Spleen (tissue), 7 donors: ENCODE data around the gene ACSL5.

Source experiments
- POLR2AphosphoS5 ChIP-seq, 3 donors: sonication (generic); formaldehyde crosslinking; IDR thresholded peaks; one replicate each; pipeline ENCODE4 v1.5.1; 2017; ENCODE audit warnings: antibody characterized with exemption in 3 of 3
- TF ChIP-seq, protein P1 (sequence below), 11 experiments: fragments of 200-600 bp in 7 of 11; fragments of 450-650 bp in 4 of 11; sonication (generic) in 4 of 11; IDR thresholded peaks in 8 of 11; conservative IDR thresholded peaks in 3 of 11; 1 replicate in 7 of 11; 2 replicates in 4 of 11; pipeline versions ENCODE4 v1.4.0 to v1.8.0; 2016 to 2021; ENCODE audit warnings: antibody characterized with exemption in 11 of 11, inconsistent platforms in 4 of 11, mild to moderate bottlenecking in 1 of 11
- donor health status: DM: no; HTN: no; CAD: no; lungs with moderate emphysema.
- donor health status: DM: no; HTN: no; CAD: no.
- donor health status: DM: no; HTN: no; CAD: no.

DNA sequence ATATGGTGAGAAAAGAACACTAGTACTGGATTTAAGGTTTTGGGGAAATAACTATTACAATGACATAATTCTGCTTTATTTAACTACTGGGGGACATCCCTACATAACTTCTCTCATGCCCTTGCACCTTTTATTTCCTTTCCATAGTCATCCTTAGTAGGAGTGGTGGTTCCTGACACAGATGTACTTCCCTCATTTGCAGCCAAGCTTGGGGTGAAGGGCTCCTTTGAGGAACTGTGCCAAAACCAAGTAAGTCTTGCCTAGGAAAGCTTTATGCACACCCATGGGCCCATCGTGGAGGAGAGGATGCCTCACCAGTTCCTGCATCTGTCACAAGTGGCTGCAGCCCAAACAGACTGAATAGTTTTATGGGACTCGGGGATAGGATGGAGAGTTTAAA, 52.2 kb downstream of the ACSL5 start:
- TF ChIP-seq, protein P1, sequence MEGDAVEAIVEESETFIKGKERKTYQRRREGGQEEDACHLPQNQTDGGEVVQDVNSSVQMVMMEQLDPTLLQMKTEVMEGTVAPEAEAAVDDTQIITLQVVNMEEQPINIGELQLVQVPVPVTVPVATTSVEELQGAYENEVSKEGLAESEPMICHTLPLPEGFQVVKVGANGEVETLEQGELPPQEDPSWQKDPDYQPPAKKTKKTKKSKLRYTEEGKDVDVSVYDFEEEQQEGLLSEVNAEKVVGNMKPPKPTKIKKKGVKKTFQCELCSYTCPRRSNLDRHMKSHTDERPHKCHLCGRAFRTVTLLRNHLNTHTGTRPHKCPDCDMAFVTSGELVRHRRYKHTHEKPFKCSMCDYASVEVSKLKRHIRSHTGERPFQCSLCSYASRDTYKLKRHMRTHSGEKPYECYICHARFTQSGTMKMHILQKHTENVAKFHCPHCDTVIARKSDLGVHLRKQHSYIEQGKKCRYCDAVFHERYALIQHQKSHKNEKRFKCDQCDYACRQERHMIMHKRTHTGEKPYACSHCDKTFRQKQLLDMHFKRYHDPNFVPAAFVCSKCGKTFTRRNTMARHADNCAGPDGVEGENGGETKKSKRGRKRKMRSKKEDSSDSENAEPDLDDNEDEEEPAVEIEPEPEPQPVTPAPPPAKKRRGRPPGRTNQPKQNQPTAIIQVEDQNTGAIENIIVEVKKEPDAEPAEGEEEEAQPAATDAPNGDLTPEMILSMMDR (IDR thresholded peaks at IDR 0.05 in 8 of 11, conservative IDR thresholded peaks at IDR 0.05 in 3 of 11): no peak
- TF ChIP-seq POLR2AphosphoS5 (IDR thresholded peaks at IDR 0.05): no peak
